SU-DHL-6 (cell line): ENCODE measurements around the gene PDE2A.

Experiments
- CTCF ChIP-seq: fragments of 200-600 bp; sonication (generic); IDR thresholded peaks from one replicate; pipeline ENCODE4 v1.5.1; 2017; ENCODE audit warnings: antibody characterized with exemption, mild to moderate bottlenecking, low read length, moderate library complexity; ENCODE audit not compliant: insufficient read depth, poor library complexity, severe bottlenecking
- EZH2phosphoT487 ChIP-seq: fragments of 200-600 bp; sonication (generic), shearing (Covaris generic); conservative IDR thresholded peaks from 2 replicates; pipeline ENCODE4 v1.6.1; 2018; ENCODE audit warnings: mild to moderate bottlenecking, antibody characterized with exemption, low read length, moderate library complexity, mixed read lengths

GRCh38 chr11:72649215-72649976 is 24.8 kb downstream of the PDE2A start:
- TF ChIP-seq CTCF (no peak), EZH2phosphoT487 (no peak)
